SK-N-SH treated with all-trans-retinoic acid at 6 μM for 48 hours (cell line): ENCODE measurements around the gene OR52N5.

ENCODE experiments used
- ATAC-seq: fragments of 200-7000 bp; cut with Tn5 transposase; 3 replicates; pipeline ENCODE4 v1.9.1; 2020; ENCODE audit warnings: mild to moderate bottlenecking, moderate library complexity
- ARNTL ChIP-seq: fragments of 450-650 bp; formaldehyde crosslinking; IDR thresholded peaks from 2 replicates; pipeline ENCODE4 v1.5.0; 2020; ENCODE audit warnings: low read depth, mild to moderate bottlenecking, moderate library complexity, borderline replicate concordance
- BACH2 ChIP-seq: fragments of 250-450 bp; sonication (Bioruptor Pico); IDR thresholded peaks from 2 replicates; pipeline ENCODE4 v1.9.0; 2021; ENCODE audit warnings: mild to moderate bottlenecking, borderline replicate concordance
- CREB5 ChIP-seq: fragments of 250-450 bp; sonication (Bioruptor Pico); IDR thresholded peaks from 2 replicates; pipeline ENCODE4 v1.5.1; 2020; ENCODE audit warnings: low read depth, mild to moderate bottlenecking, moderate library complexity
- CSDC2 ChIP-seq: fragments of 250-450 bp; sonication (Bioruptor Pico); IDR thresholded peaks from 2 replicates; pipeline ENCODE4 v1.5.0; 2020; ENCODE audit warnings: mild to moderate bottlenecking, moderate library complexity
- ESRRG ChIP-seq: fragments of 250-450 bp; sonication (Bioruptor Pico); IDR thresholded peaks from 2 replicates; pipeline ENCODE4 v1.6.1; 2021; ENCODE audit warnings: mild to moderate bottlenecking
- GLIS3 ChIP-seq: fragments of 250-450 bp; sonication (Bioruptor Pico); IDR thresholded peaks from 2 replicates; pipeline ENCODE4 v1.5.0; 2020; ENCODE audit warnings: mild to moderate bottlenecking, moderate library complexity
- ISL1 ChIP-seq: fragments of 250-450 bp; sonication (Bioruptor Pico); IDR thresholded peaks from 2 replicates; pipeline ENCODE4 v2.1.2; 2022; ENCODE audit warnings: mild to moderate bottlenecking, moderate library complexity
- OSR1 ChIP-seq: fragments of 250-450 bp; sonication (Bioruptor Pico); IDR thresholded peaks from 2 replicates; pipeline ENCODE4 v1.8.0; 2022; ENCODE audit warnings: moderate library complexity, mild to moderate bottlenecking, inconsistent platforms
- PPARA ChIP-seq: fragments of 250-450 bp; sonication (Bioruptor Pico); IDR thresholded peaks from 2 replicates; pipeline ENCODE4 v1.5.0; 2020; ENCODE audit warnings: mild to moderate bottlenecking, borderline replicate concordance
- RARB ChIP-seq: fragments of 250-450 bp; sonication (Bioruptor Pico); IDR thresholded peaks from 2 replicates; pipeline ENCODE4 v1.8.0; 2021; ENCODE audit warnings: mild to moderate bottlenecking, moderate library complexity
- SNAI2 ChIP-seq: fragments of 250-450 bp; sonication (Bioruptor Pico); IDR thresholded peaks from 2 replicates; pipeline ENCODE4 v1.5.0; 2020; ENCODE audit warnings: mild to moderate bottlenecking, moderate library complexity
- TCF4 ChIP-seq: fragments of 250-450 bp; sonication (Bioruptor Pico); IDR thresholded peaks from 2 replicates; pipeline ENCODE4 v1.8.0; 2021; ENCODE audit warnings: mild to moderate bottlenecking, moderate library complexity, borderline replicate concordance
- TOX ChIP-seq: fragments of 250-450 bp; sonication (Bioruptor Pico); IDR thresholded peaks from 2 replicates; pipeline ENCODE4 v1.8.0; 2021; ENCODE audit warnings: mild to moderate bottlenecking, moderate library complexity, borderline replicate concordance
- ZC3H10 ChIP-seq: fragments of 250-450 bp; sonication (Bioruptor Pico); IDR thresholded peaks from 2 replicates; pipeline ENCODE4 v1.5.1; 2021; ENCODE audit warnings: mild to moderate bottlenecking, moderate library complexity
- ZFP3 ChIP-seq: fragments of 250-450 bp; sonication (Bioruptor Pico); IDR thresholded peaks from 2 replicates; pipeline ENCODE4 v1.5.0; 2020; ENCODE audit warnings: mild to moderate bottlenecking, moderate library complexity
- ZFP30 ChIP-seq: fragments of 450-650 bp; formaldehyde crosslinking; IDR thresholded peaks from 2 replicates; pipeline ENCODE4 v1.5.0; 2022; ENCODE audit warnings: mild to moderate bottlenecking, moderate library complexity
- ZNF565 ChIP-seq: fragments of 450-650 bp; formaldehyde crosslinking; conservative IDR thresholded peaks from 2 replicates; pipeline ENCODE4 v1.5.0; 2020; ENCODE audit warnings: low read depth, mild to moderate bottlenecking, moderate library complexity
- ZNF70 ChIP-seq: fragments of 450-650 bp; formaldehyde crosslinking; IDR thresholded peaks from 2 replicates; pipeline ENCODE4 v1.5.0; 2020; ENCODE audit warnings: mild to moderate bottlenecking, moderate library complexity
- ZNF8 ChIP-seq: fragments of 450-650 bp; formaldehyde crosslinking; IDR thresholded peaks from 2 replicates; pipeline ENCODE4 v1.5.0; 2020; ENCODE audit warnings: mild to moderate bottlenecking, moderate library complexity
- TF ChIP-seq, protein P1 (sequence below): fragments of 250-450 bp; sonication (Bioruptor Pico); IDR thresholded peaks from 2 replicates; pipeline ENCODE4 v1.8.0; 2020; ENCODE audit warnings: mild to moderate bottlenecking, moderate library complexity, borderline replicate concordance
- TF ChIP-seq, protein P2 (sequence below): fragments of 250-450 bp; sonication (Bioruptor Pico); IDR thresholded peaks from 2 replicates; pipeline ENCODE4 v1.5.1; 2021; ENCODE audit warnings: mild to moderate bottlenecking, moderate library complexity

The OR52N5 gene

DNA sequence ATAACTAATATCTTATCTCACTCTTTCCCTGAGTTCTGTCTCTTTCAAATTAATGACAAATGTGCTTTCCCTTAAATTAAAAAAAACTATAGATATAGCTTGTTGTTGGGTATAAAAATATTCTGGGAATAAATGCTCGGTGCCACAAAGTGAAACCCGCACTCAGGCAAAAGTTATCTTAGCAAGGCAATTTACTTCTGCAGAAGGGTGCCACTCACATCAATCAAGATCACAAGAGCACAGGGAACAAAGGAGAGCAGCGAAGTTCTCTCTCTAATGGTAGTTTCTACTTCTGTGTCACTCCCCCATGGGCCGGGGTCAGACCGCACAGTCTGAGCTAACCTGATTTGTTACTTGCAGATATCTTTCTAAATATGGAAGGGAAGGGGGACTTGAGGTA, 20.8 kb upstream of the OR52N5 start:
- ATAC-seq = no peak
- TF ChIP-seq ZFP30 (no peak), ARNTL (CRISPR knock-in tag) (no peak), ZC3H10 (CRISPR knock-in tag) (no peak), ZNF70 (no peak), BACH2 (CRISPR knock-in tag) (no peak), ISL1 (CRISPR knock-in tag) (no peak), ESRRG (CRISPR knock-in tag) (no peak), RARB (CRISPR knock-in tag) (no peak), CSDC2 (CRISPR knock-in tag) (no peak), PPARA (CRISPR knock-in tag) (no peak), CREB5 (CRISPR knock-in tag) (no peak), TCF4 (CRISPR knock-in tag) (no peak), OSR1 (no peak), ZNF8 (CRISPR knock-in tag) (no peak), SNAI2 (no peak), GLIS3 (CRISPR knock-in tag) (no peak), ZFP3 (no peak)
- TF ChIP-seq, protein P1, sequence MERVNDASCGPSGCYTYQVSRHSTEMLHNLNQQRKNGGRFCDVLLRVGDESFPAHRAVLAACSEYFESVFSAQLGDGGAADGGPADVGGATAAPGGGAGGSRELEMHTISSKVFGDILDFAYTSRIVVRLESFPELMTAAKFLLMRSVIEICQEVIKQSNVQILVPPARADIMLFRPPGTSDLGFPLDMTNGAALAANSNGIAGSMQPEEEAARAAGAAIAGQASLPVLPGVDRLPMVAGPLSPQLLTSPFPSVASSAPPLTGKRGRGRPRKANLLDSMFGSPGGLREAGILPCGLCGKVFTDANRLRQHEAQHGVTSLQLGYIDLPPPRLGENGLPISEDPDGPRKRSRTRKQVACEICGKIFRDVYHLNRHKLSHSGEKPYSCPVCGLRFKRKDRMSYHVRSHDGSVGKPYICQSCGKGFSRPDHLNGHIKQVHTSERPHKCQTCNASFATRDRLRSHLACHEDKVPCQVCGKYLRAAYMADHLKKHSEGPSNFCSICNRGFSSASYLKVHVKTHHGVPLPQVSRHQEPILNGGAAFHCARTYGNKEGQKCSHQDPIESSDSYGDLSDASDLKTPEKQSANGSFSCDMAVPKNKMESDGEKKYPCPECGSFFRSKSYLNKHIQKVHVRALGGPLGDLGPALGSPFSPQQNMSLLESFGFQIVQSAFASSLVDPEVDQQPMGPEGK (CRISPR knock-in tag) = no peak

GRCh38 chr11:5796541-5796940, 13.4 kb upstream of the OR52N5 start:
- TF ChIP-seq ZFP30 (no peak), CSDC2 (CRISPR knock-in tag) (no peak), TCF4 (CRISPR knock-in tag) (no peak), ISL1 (CRISPR knock-in tag) (no peak), ZFP3 (no peak), OSR1 (no peak), PPARA (CRISPR knock-in tag) (no peak), GLIS3 (CRISPR knock-in tag) (no peak), ZNF8 (CRISPR knock-in tag) (no peak), SNAI2 (no peak), ZNF565 (CRISPR knock-in tag) (no peak), ZNF70 (no peak), CREB5 (CRISPR knock-in tag) (no peak)
- TF ChIP-seq, protein P2, sequence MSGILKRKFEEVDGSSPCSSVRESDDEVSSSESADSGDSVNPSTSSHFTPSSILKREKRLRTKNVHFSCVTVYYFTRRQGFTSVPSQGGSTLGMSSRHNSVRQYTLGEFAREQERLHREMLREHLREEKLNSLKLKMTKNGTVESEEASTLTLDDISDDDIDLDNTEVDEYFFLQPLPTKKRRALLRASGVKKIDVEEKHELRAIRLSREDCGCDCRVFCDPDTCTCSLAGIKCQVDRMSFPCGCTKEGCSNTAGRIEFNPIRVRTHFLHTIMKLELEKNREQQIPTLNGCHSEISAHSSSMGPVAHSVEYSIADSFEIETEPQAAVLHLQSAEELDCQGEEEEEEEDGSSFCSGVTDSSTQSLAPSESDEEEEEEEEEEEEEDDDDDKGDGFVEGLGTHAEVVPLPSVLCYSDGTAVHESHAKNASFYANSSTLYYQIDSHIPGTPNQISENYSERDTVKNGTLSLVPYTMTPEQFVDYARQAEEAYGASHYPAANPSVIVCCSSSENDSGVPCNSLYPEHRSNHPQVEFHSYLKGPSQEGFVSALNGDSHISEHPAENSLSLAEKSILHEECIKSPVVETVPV (CRISPR knock-in tag) = no peak
- ATAC-seq = no peak

DNA sequence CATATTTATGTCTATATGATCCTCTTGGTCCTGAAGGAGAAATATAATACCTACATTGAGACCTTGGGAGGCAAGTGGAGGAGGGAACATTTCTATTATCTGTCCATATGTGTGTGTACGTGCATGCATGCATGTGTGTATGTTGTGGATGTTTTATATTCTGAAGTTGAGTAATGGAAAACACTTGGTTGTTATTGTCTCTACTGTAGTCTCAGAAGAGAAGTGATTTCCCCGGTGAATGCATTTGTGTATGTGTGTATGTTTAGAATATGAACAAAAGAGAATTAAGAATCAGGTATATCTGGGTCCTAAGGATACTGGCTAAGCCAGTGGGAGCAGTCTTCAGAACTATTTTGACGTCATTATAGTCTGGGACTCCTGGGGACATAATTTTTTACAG, 8.0 kb upstream of the OR52N5 start, which contains the start of gene OR52N1:
Gene OR52N1 (minus strand): TSS at position 101 of the 400 bp plus-strand sequence. CDS start 2,449 bp downstream, outside the sequence.
- no peak for ATAC-seq
- no peak for TF ChIP-seq BACH2 (CRISPR knock-in tag)
- no peak for TF ChIP-seq RARB (CRISPR knock-in tag)
- no peak for TF ChIP-seq TCF4 (CRISPR knock-in tag)
- no peak for TF ChIP-seq ARNTL (CRISPR knock-in tag)
- TF ChIP-seq, protein P1 (CRISPR knock-in tag) = no peak
- no peak for TF ChIP-seq ZC3H10 (CRISPR knock-in tag)
- TF ChIP-seq OSR1 = no peak
- TF ChIP-seq CSDC2 (CRISPR knock-in tag) = no peak
- no peak for TF ChIP-seq ZNF70
- TF ChIP-seq PPARA (CRISPR knock-in tag) = no peak
- TF ChIP-seq ISL1 (CRISPR knock-in tag) = no peak
- TF ChIP-seq ESRRG (CRISPR knock-in tag) = no peak
- TF ChIP-seq ZFP3 = no peak
- no peak for TF ChIP-seq GLIS3 (CRISPR knock-in tag)
- TF ChIP-seq TOX = no peak
- no peak for TF ChIP-seq ZFP30
